Measurements from ENCODE around the gene SPAST. TPM values are rescaled to one million over a fixed set of nuclear protein-coding genes. Genes with fewer than 3 reads are reported as not detected.
A peak's percentile ranks its signal among the peaks of the same experiment; 100 is the strongest.

Gene SPAST
- total and polyA plus RNA-seq, 8 donors: 2.5 to 10.4 (median 5.9) TPM

GRCh38 chr2:32119161-32119560, 55.8 kb downstream of the SPAST start:
- Histone ChIP-seq H3K27ac (no peak overlapping the region), H3K4me1 (no peaks in the 10 kb centered on the region), H3K27me3 (no peaks in the 10 kb centered on the region), H3K9me3 (no peaks in the 10 kb centered on the region), H3K4me3 (no peak overlapping the region), H3K36me3 (no peaks in the 10 kb centered on the region)
- ATAC-seq (no peak), FAIRE-seq (no peak), DNase-seq (no peak)
- WGBS, 2 donors: 93 to 98% methylated on average over 2 of the region's 2 CpGs
- intact Hi-C loops (cut with DNase I): no loop called here
- no peak for TF ChIP-seq CTCF (IDR thresholded peaks at IDR 0.05)

- intact Hi-C loops (cut with DNase I): no loop called here
- no peak for DNase-seq
- Histone ChIP-seq H3K27ac (no peak overlapping the region), H3K36me3 (no peaks in the 10 kb centered on the region), H3K27me3 (no peaks in the 10 kb centered on the region), H3K9me3 (no peaks in the 10 kb centered on the region), H3K4me1 (no peaks in the 10 kb centered on the region), H3K4me3 (no peak overlapping the region)
- no peak for TF ChIP-seq CTCF (IDR thresholded peaks at IDR 0.05)
- FAIRE-seq: no peak
- ATAC-seq: no peak
Observed at GRCh38 chr2:32124660-32125059, 61.3 kb downstream of the SPAST start.

GRCh38 chr2:32128636-32129035, 65.3 kb downstream of the SPAST start:
- no peak for TF ChIP-seq CTCF (IDR thresholded peaks at IDR 0.05)
- FAIRE-seq: no peak
- Histone ChIP-seq H3K4me1 (no peaks in the 10 kb centered on the region), H3K9me3 (no peaks in the 10 kb centered on the region), H3K27ac (no peak overlapping the region), H3K27me3 (no peaks in the 10 kb centered on the region), H3K4me3 (no peak overlapping the region), H3K36me3 (no peaks in the 10 kb centered on the region)
- no peak for ATAC-seq
- no peak for DNase-seq
- intact Hi-C loops (cut with DNase I): no loop called here
- WGBS, 2 donors: 99 to 100% methylated on average over 1 of the region's 1 CpG

- H3K27ac ChIP-seq: no peak overlapping the region
- no peaks in the 10 kb centered on the region for H3K27me3 ChIP-seq
- intact Hi-C loops (cut with DNase I): no loop called here
- H3K9me3 ChIP-seq: no peaks in the 10 kb centered on the region
- WGBS, 2 donors: 92 to 95% methylated on average over 2 of the region's 2 CpGs
- DNase-seq (no peak), FAIRE-seq (no peak), ATAC-seq (no peak)
- H3K4me3 ChIP-seq: no peak overlapping the region
- TF ChIP-seq CTCF (IDR thresholded peaks at IDR 0.05): no peak
- H3K36me3 ChIP-seq: no peaks in the 10 kb centered on the region
- H3K4me1 ChIP-seq: no peaks in the 10 kb centered on the region
Observed at GRCh38 chr2:32129086-32129485, 65.7 kb downstream of the SPAST start.

GRCh38 chr2:32135409-32135808, 72.1 kb downstream of the SPAST start:
- ATAC-seq (peak; percentile 91 to 95 (median 92)), FAIRE-seq (no peak), DNase-seq (peak in 2 of 6 donors; percentile 16 to 34)
- Histone ChIP-seq H3K27ac (no peak overlapping the region), H3K9me3 (no peaks in the 10 kb centered on the region), H3K36me3 (peaks cover 0 to 5% (median 0%) of the 10 kb centered on the region in 3 donors), H3K27me3 (no peaks in the 10 kb centered on the region), H3K4me1 (peaks cover 0 to 4% (median 0%) of the 10 kb centered on the region in 3 donors), H3K4me3 (no peak overlapping the region)
- TF ChIP-seq CTCF (IDR thresholded peaks at IDR 0.05): no peak
- 63 to 64% methylated on average over 8 of the region's 8 CpGs for WGBS, 2 donors
- intact Hi-C loops (cut with DNase I): no loop called here
